CD4-positive, alpha-beta T cell treated with Interleukin-17A for 4 hours (primary cell): ENCODE data around the gene UMAD1.

Experiments used
- DNase-seq: peaks from one replicate; pipeline ENCODE4 v3.0.0-alpha.2; 2020; ENCODE audit warnings: mixed read lengths

The UMAD1 gene

GRCh38 chr7:7736671-7737070 is 96.1 kb downstream of the UMAD1 start:
- no peak for DNase-seq

- no peak for DNase-seq
Observed at GRCh38 chr7:7737674-7738073, 97.1 kb downstream of the UMAD1 start.

- DNase-seq: no peak
Observed at GRCh38 chr7:7738177-7738576, 97.6 kb downstream of the UMAD1 start.

GRCh38 chr7:7738622-7739021 is 98.1 kb downstream of the UMAD1 start:
- DNase-seq: no peak

- DNase-seq: no peak
Observed at GRCh38 chr7:7739204-7740036, 98.9 kb downstream of the UMAD1 start.

GRCh38 chr7:7740037-7740355 is 99.4 kb downstream of the UMAD1 start:
- DNase-seq: no peak

- no peak for DNase-seq
Observed at GRCh38 chr7:7742223-7742622, 101.7 kb downstream of the UMAD1 start.

GRCh38 chr7:7745258-7745657 is 104.7 kb downstream of the UMAD1 start:
- DNase-seq: no peak

GRCh38 chr7:7745966-7746365 is 105.4 kb downstream of the UMAD1 start:
- DNase-seq: no peak

GRCh38 chr7:7746458-7746857 is 105.9 kb downstream of the UMAD1 start:
- DNase-seq: no peak

- no peak for DNase-seq
Observed at GRCh38 chr7:7750571-7751242, 110.2 kb downstream of the UMAD1 start.

- no peak for DNase-seq
Observed at GRCh38 chr7:7751243-7752092, 110.9 kb downstream of the UMAD1 start.

- no peak for DNase-seq
Observed at GRCh38 chr7:7756577-7756976, 116.0 kb downstream of the UMAD1 start.

GRCh38 chr7:7757576-7757975 is 117.0 kb downstream of the UMAD1 start:
- no peak for DNase-seq

GRCh38 chr7:7761340-7761973 is 120.9 kb downstream of the UMAD1 start:
- DNase-seq: no peak

GRCh38 chr7:7761974-7762779 is 121.6 kb downstream of the UMAD1 start:
- DNase-seq: peak; percentile 29

GRCh38 chr7:7764520-7765396 is 124.2 kb downstream of the UMAD1 start:
- DNase-seq: peak; percentile 10

GRCh38 chr7:7765422-7765821 is 124.9 kb downstream of the UMAD1 start:
- DNase-seq: no peak

GRCh38 chr7:7766671-7767070 is 126.1 kb downstream of the UMAD1 start:
- DNase-seq: no peak

- no peak for DNase-seq
Observed at GRCh38 chr7:7768977-7769709, 128.6 kb downstream of the UMAD1 start.
